ENCODE measurements around the gene PLCXD3. TPM values are rescaled to one million over a fixed set of nuclear protein-coding genes. Genes with fewer than 3 reads are reported as not detected.

Gene PLCXD3
- total RNA-seq, 2 experiments from 2014 or later, result not detected

GRCh38 chr5:41420492-41421067, 89.8 kb downstream of the PLCXD3 start:
- no peaks in the 10 kb centered on the region for H3K36me3 Mint-ChIP-seq
- no peaks in the 10 kb centered on the region for H3K27me3 Mint-ChIP-seq
- intact Hi-C loops (cut with micrococcal nuclease), result no loop called here
- H3K9me3 Mint-ChIP-seq, result no peaks in the 10 kb centered on the region
- CTCF ChIA-PET, result no interaction called here
- DNase-seq, result no peak
- H3K4me1 Mint-ChIP-seq (ENCODE audit: low read depth), result no peaks in the 10 kb centered on the region
- no peak overlapping the region for H3K27ac Mint-ChIP-seq
- no peak overlapping the region for H3K4me3 Mint-ChIP-seq
- POLR2A ChIA-PET, result no interaction called here

GRCh38 chr5:41418220-41419031, 92.0 kb downstream of the PLCXD3 start:
- H3K36me3 Mint-ChIP-seq, result no peaks in the 10 kb centered on the region
- H3K27me3 Mint-ChIP-seq, result no peaks in the 10 kb centered on the region
- no peak overlapping the region for H3K4me3 Mint-ChIP-seq
- H3K27ac Mint-ChIP-seq, result no peak overlapping the region
- no peaks in the 10 kb centered on the region for H3K4me1 Mint-ChIP-seq (ENCODE audit: low read depth)
- ChIA-PET CTCF (no interaction called here), POLR2A (no interaction called here)
- intact Hi-C loops (cut with micrococcal nuclease), result no loop called here
- no peaks in the 10 kb centered on the region for H3K9me3 Mint-ChIP-seq
- DNase-seq, result no peak

- POLR2A ChIA-PET, result interaction anchor here (0.6 kb wide), 1 partner anchor 63 kb away, joined by 3 read pairs; no protein-coding TSS in a partner anchor
- Mint-ChIP-seq H3K27ac (no peak overlapping the region), H3K4me3 (no peak overlapping the region), H3K36me3 (no peaks in the 10 kb centered on the region), H3K9me3 (no peaks in the 10 kb centered on the region), H3K27me3 (no peaks in the 10 kb centered on the region), H3K4me1 (ENCODE audit: low read depth) (no peaks in the 10 kb centered on the region)
- intact Hi-C loops (cut with micrococcal nuclease), result no loop called here
- DNase-seq, result no peak
- CTCF ChIA-PET, result no interaction called here
These were observed 94.1 kb downstream of the PLCXD3 start for GRCh38 chr5:41416336-41416735.

GRCh38 chr5:41415242-41415641, 95.2 kb downstream of the PLCXD3 start:
- intact Hi-C loops (cut with micrococcal nuclease), result no loop called here
- POLR2A ChIA-PET, result no interaction called here
- Mint-ChIP-seq H3K4me3 (no peak overlapping the region), H3K27me3 (no peaks in the 10 kb centered on the region), H3K36me3 (no peaks in the 10 kb centered on the region), H3K9me3 (no peaks in the 10 kb centered on the region), H3K4me1 (ENCODE audit: low read depth) (no peaks in the 10 kb centered on the region), H3K27ac (no peak overlapping the region)
- CTCF ChIA-PET, result no interaction called here
- DNase-seq, result no peak

GRCh38 chr5:41414598-41414997, 95.8 kb downstream of the PLCXD3 start:
- intact Hi-C loops (cut with micrococcal nuclease), result no loop called here
- Mint-ChIP-seq H3K36me3 (no peaks in the 10 kb centered on the region), H3K4me3 (no peak overlapping the region), H3K27ac (no peak overlapping the region), H3K9me3 (no peaks in the 10 kb centered on the region), H3K27me3 (no peaks in the 10 kb centered on the region), H3K4me1 (ENCODE audit: low read depth) (no peaks in the 10 kb centered on the region)
- ChIA-PET POLR2A (no interaction called here), CTCF (no interaction called here)
- DNase-seq, result no peak

- H3K27me3 Mint-ChIP-seq, result no peaks in the 10 kb centered on the region
- no peaks in the 10 kb centered on the region for H3K4me1 Mint-ChIP-seq (ENCODE audit: low read depth)
- H3K4me3 Mint-ChIP-seq, result no peak overlapping the region
These were observed 97.3 kb downstream of the PLCXD3 start for GRCh38 chr5:41413074-41413473.

GRCh38 chr5:41412496-41412895, 97.9 kb downstream of the PLCXD3 start:
- H3K4me1 Mint-ChIP-seq (ENCODE audit: low read depth), result no peaks in the 10 kb centered on the region
- no peak for DNase-seq
- no peak overlapping the region for H3K27ac Mint-ChIP-seq
- H3K4me3 Mint-ChIP-seq, result no peak overlapping the region
- CTCF ChIA-PET, result no interaction called here
- no peaks in the 10 kb centered on the region for H3K36me3 Mint-ChIP-seq
- intact Hi-C loops (cut with micrococcal nuclease), result no loop called here
- no peaks in the 10 kb centered on the region for H3K9me3 Mint-ChIP-seq
- POLR2A ChIA-PET, result no interaction called here
- H3K27me3 Mint-ChIP-seq, result no peaks in the 10 kb centered on the region

More at GRCh38 chr5:41413074-41413473, 97.3 kb downstream of the PLCXD3 start:
- CTCF ChIA-PET, result no interaction called here
- Mint-ChIP-seq H3K27ac (no peak overlapping the region), H3K36me3 (no peaks in the 10 kb centered on the region), H3K9me3 (no peaks in the 10 kb centered on the region)
- intact Hi-C loops (cut with micrococcal nuclease), result no loop called here
- no peak for DNase-seq
- POLR2A ChIA-PET, result no interaction called here

- no peak for DNase-seq
- Mint-ChIP-seq H3K36me3 (no peaks in the 10 kb centered on the region), H3K27ac (no peak overlapping the region), H3K4me3 (no peak overlapping the region), H3K9me3 (no peaks in the 10 kb centered on the region), H3K4me1 (ENCODE audit: low read depth) (no peaks in the 10 kb centered on the region), H3K27me3 (no peaks in the 10 kb centered on the region)
- POLR2A ChIA-PET, result no interaction called here
- intact Hi-C loops (cut with micrococcal nuclease), result no loop called here
- CTCF ChIA-PET, result no interaction called here
These were observed 99.7 kb downstream of the PLCXD3 start for GRCh38 chr5:41410737-41411136.

GRCh38 chr5:41410307-41410706, 100.1 kb downstream of the PLCXD3 start:
- H3K27ac Mint-ChIP-seq, result no peak overlapping the region
- ChIA-PET POLR2A (no interaction called here), CTCF (no interaction called here)
- no peak for DNase-seq
- no peaks in the 10 kb centered on the region for H3K27me3 Mint-ChIP-seq
- H3K4me3 Mint-ChIP-seq, result no peak overlapping the region
- H3K36me3 Mint-ChIP-seq, result no peaks in the 10 kb centered on the region
- H3K4me1 Mint-ChIP-seq (ENCODE audit: low read depth), result no peaks in the 10 kb centered on the region
- intact Hi-C loops (cut with micrococcal nuclease), result no loop called here
- no peaks in the 10 kb centered on the region for H3K9me3 Mint-ChIP-seq

GRCh38 chr5:41408676-41409443, 101.5 kb downstream of the PLCXD3 start:
- intact Hi-C loops (cut with micrococcal nuclease), result no loop called here
- Mint-ChIP-seq H3K4me3 (no peak overlapping the region), H3K27me3 (no peaks in the 10 kb centered on the region), H3K9me3 (no peaks in the 10 kb centered on the region), H3K36me3 (no peaks in the 10 kb centered on the region), H3K27ac (no peak overlapping the region), H3K4me1 (ENCODE audit: low read depth) (no peaks in the 10 kb centered on the region)
- ChIA-PET CTCF (no interaction called here), POLR2A (no interaction called here)
- no peak for DNase-seq

- H3K4me3 Mint-ChIP-seq, result no peak overlapping the region
- intact Hi-C loops (cut with micrococcal nuclease), result no loop called here
- POLR2A ChIA-PET, result no interaction called here
- H3K27me3 Mint-ChIP-seq, result no peaks in the 10 kb centered on the region
- H3K9me3 Mint-ChIP-seq, result no peaks in the 10 kb centered on the region
- no peaks in the 10 kb centered on the region for H3K36me3 Mint-ChIP-seq
- H3K4me1 Mint-ChIP-seq (ENCODE audit: low read depth), result no peaks in the 10 kb centered on the region
- CTCF ChIA-PET, result no interaction called here
- H3K27ac Mint-ChIP-seq, result no peak overlapping the region
- DNase-seq, result no peak
These were observed 103.5 kb downstream of the PLCXD3 start for GRCh38 chr5:41406936-41407335.

- Mint-ChIP-seq H3K27me3 (no peaks in the 10 kb centered on the region), H3K4me3 (no peak overlapping the region)
- intact Hi-C loops (cut with micrococcal nuclease), result no loop called here
These were observed 104.0 kb downstream of the PLCXD3 start for GRCh38 chr5:41406424-41406823.

GRCh38 chr5:41404757-41405156, 105.6 kb downstream of the PLCXD3 start:
- peaks cover 1% of the 10 kb centered on the region for H3K9me3 Mint-ChIP-seq
- H3K36me3 Mint-ChIP-seq, result no peaks in the 10 kb centered on the region
- no peak overlapping the region for H3K27ac Mint-ChIP-seq
- no peak for DNase-seq
- ChIA-PET CTCF (no interaction called here), POLR2A (no interaction called here)
- H3K27me3 Mint-ChIP-seq, result no peaks in the 10 kb centered on the region
- H3K4me1 Mint-ChIP-seq (ENCODE audit: low read depth), result no peaks in the 10 kb centered on the region
- intact Hi-C loops (cut with micrococcal nuclease), result no loop called here
- no peak overlapping the region for H3K4me3 Mint-ChIP-seq

More at GRCh38 chr5:41406424-41406823, 104.0 kb downstream of the PLCXD3 start:
- no peak overlapping the region for H3K27ac Mint-ChIP-seq
- POLR2A ChIA-PET, result no interaction called here
- DNase-seq, result no peak
- no peaks in the 10 kb centered on the region for H3K9me3 Mint-ChIP-seq
- CTCF ChIA-PET, result no interaction called here
- no peaks in the 10 kb centered on the region for H3K36me3 Mint-ChIP-seq
- H3K4me1 Mint-ChIP-seq (ENCODE audit: low read depth), result no peaks in the 10 kb centered on the region

Measured in activated CD4-positive, alpha-beta memory T cell treated with anti-CD3 and anti-CD28 coated beads for 36 hours (primary cell).